ENCODE results near the gene SPARCL1. TPM values are rescaled to one million over a fixed set of nuclear protein-coding genes. Genes with fewer than 3 reads are reported as not detected.

The SPARCL1 gene
- total and polyA plus RNA-seq, 2 of the 13 experiments (the other 11 are each of a cell fraction or from before 2014, with no cell fraction given), result 0.04 TPM; not detected in 1

GRCh38 chr4:87490664-87491369, 38.4 kb downstream of the SPARCL1 start (continued):
- TF ChIP-seq, protein P1, sequence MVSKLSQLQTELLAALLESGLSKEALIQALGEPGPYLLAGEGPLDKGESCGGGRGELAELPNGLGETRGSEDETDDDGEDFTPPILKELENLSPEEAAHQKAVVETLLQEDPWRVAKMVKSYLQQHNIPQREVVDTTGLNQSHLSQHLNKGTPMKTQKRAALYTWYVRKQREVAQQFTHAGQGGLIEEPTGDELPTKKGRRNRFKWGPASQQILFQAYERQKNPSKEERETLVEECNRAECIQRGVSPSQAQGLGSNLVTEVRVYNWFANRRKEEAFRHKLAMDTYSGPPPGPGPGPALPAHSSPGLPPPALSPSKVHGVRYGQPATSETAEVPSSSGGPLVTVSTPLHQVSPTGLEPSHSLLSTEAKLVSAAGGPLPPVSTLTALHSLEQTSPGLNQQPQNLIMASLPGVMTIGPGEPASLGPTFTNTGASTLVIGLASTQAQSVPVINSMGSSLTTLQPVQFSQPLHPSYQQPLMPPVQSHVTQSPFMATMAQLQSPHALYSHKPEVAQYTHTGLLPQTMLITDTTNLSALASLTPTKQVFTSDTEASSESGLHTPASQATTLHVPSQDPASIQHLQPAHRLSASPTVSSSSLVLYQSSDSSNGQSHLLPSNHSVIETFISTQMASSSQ (IDR thresholded peaks at IDR 0.05; ENCODE audit: low read depth), result no peak
- TF ChIP-seq, protein P1 (CRISPR knock-in tag; IDR thresholded peaks at IDR 0.05; ENCODE audit: borderline replicate concordance), result no peak
- TF ChIP-seq ZNF562 (CRISPR knock-in tag; IDR thresholded peaks at IDR 0.05; ENCODE audit: borderline replicate concordance) (no peak), POLR2G (IDR thresholded peaks at IDR 0.05; ENCODE audit: low read depth, low read length) (no peak), GTF2F1 (IDR thresholded peaks at IDR 0.05; ENCODE audit: low read length) (no peak), BORCS8-MEF2B (CRISPR knock-in tag; IDR thresholded peaks at IDR 0.05) (no peak), FOXK2 (IDR thresholded peaks at IDR 0.05) (no peak), GMEB2 (CRISPR knock-in tag; IDR thresholded peaks at IDR 0.05; ENCODE audit: low read depth) (no peak), ZFYVE20 (CRISPR knock-in tag; IDR thresholded peaks at IDR 0.05; ENCODE audit: borderline replicate concordance, low read depth) (no peak), KLF13 (CRISPR knock-in tag; IDR thresholded peaks at IDR 0.05) (no peak), ZEB1 (IDR thresholded peaks at IDR 0.05; ENCODE audit: insufficient replicate concordance, low read depth) (no peak), KLF11 (CRISPR knock-in tag; IDR thresholded peaks at IDR 0.05) (no peak), ATRX (CRISPR knock-in tag; IDR thresholded peaks at IDR 0.05; ENCODE audit: borderline replicate concordance) (no peak), TRAFD1 (CRISPR knock-in tag; IDR thresholded peaks at IDR 0.05; ENCODE audit: borderline replicate concordance) (no peak)
- TF ChIP-seq, protein P2, sequence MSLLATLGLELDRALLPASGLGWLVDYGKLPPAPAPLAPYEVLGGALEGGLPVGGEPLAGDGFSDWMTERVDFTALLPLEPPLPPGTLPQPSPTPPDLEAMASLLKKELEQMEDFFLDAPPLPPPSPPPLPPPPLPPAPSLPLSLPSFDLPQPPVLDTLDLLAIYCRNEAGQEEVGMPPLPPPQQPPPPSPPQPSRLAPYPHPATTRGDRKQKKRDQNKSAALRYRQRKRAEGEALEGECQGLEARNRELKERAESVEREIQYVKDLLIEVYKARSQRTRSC (CRISPR knock-in tag; IDR thresholded peaks at IDR 0.05; ENCODE audit: low read depth), result no peak
